H1 (cell line): Measurements from ENCODE around the gene DPEP2NB. TPM values are rescaled to one million over a fixed set of nuclear protein-coding genes. Genes with fewer than 3 reads are reported as not detected.

ENCODE experiments used
- CTCF ChIA-PET: fragments of 300-600 bp; sonication (Branson Sonifier 250); formaldehyde crosslinking; loops from one replicate; lab custom pipeline; 2021; ENCODE audit not compliant: partially characterized antibody; lab: Charles Lee
- POLR2A ChIA-PET: fragments of 300-600 bp; sonication (Branson Sonifier 250); formaldehyde crosslinking; loops from one replicate; lab custom pipeline; 2021; ENCODE audit warnings: inconsistent platforms; ENCODE audit not compliant: partially characterized antibody; lab: Charles Lee
- DNase-seq, 2 experiments: peaks; one replicate each; pipeline versions ENCODE4 v3.0.0 to v3.0.0-alpha.2; 2010 to 2022; ENCODE audit warnings: low spot score in 2 of 2, low read depth in 1 of 2, mixed read lengths in 1 of 2
- FAIRE-seq: peaks from 2 replicates; lab custom pipeline; 2011; peaks lifted over from hg19 to GRCh38; lab: Jason Lieb, UNC
- H2AFZ ChIP-seq: 2 replicates; pipeline ENCODE4 v1.8.1; 2012; ENCODE audit warnings: low read length, inconsistent platforms
- H2AK5ac ChIP-seq: 2 replicates; pipeline ENCODE4 v1.6.1; 2013; ENCODE audit warnings: low read depth, low read length
- H2BK120ac ChIP-seq: replicated peaks from 2 replicates; pipeline ENCODE3; 2013; ENCODE audit warnings: low read depth, low read length, inconsistent platforms
- H2BK12ac ChIP-seq: 2 replicates; pipeline ENCODE4 v1.6.1; 2013; ENCODE audit warnings: low read depth, low read length
- H2BK15ac ChIP-seq: 2 replicates; pipeline ENCODE4 v1.6.1; 2013; ENCODE audit warnings: low read length
- H2BK20ac ChIP-seq: 2 replicates; pipeline ENCODE4 v1.6.1; 2013; ENCODE audit warnings: low read length
- H2BK5ac ChIP-seq: 2 replicates; pipeline ENCODE4 v1.6.1; 2013; ENCODE audit warnings: low read depth, low read length
- H3K14ac ChIP-seq: 2 replicates; pipeline ENCODE4 v1.6.1; 2013; ENCODE audit warnings: inconsistent platforms; ENCODE audit not compliant: insufficient read length
- H3K18ac ChIP-seq: 2 replicates; pipeline ENCODE4 v1.6.1; 2013; ENCODE audit warnings: low read length; ENCODE audit errors: extremely low read depth
- H3K23ac ChIP-seq: 2 replicates; pipeline ENCODE4 v1.6.1; 2013; ENCODE audit warnings: inconsistent platforms; ENCODE audit not compliant: insufficient read length
- H3K23me2 ChIP-seq: 2 replicates; pipeline ENCODE4 v1.6.1; 2013; ENCODE audit warnings: low read depth, low read length
- H3K27ac ChIP-seq: 2 replicates; pipeline ENCODE4 v1.6.1; 2011; ENCODE audit warnings: low read depth, low read length, inconsistent platforms
- H3K27me3 ChIP-seq, 4 experiments: replicated peaks in 1 of 4; 1 replicate in 1 of 4; 2 replicates in 3 of 4; pipeline versions ENCODE4 v1.6.1 to v1.8.1; 2011 to 2013; ENCODE audit warnings: low read length in 3 of 4, mild to moderate bottlenecking in 3 of 4, inconsistent platforms in 2 of 4, mixed read lengths in 2 of 4, moderate library complexity in 1 of 4; ENCODE audit not compliant: control insufficient read depth in 3 of 4, insufficient read depth in 3 of 4; ENCODE audit errors: extremely low read depth in 1 of 4
- H3K36me3 ChIP-seq, 4 experiments: 2 replicates each; pipeline versions ENCODE4 v1.6.1 to v1.8.1; 2011 to 2013; ENCODE audit warnings: mild to moderate bottlenecking in 4 of 4, low read length in 3 of 4, moderate library complexity in 2 of 4, control low read depth in 1 of 4, inconsistent platforms in 1 of 4; ENCODE audit not compliant: insufficient read depth in 4 of 4, control insufficient read depth in 2 of 4
- H3K4ac ChIP-seq: replicated peaks from 2 replicates; pipeline ENCODE3; 2013; ENCODE audit warnings: low read length, low read depth, mixed read lengths, inconsistent platforms; ENCODE audit not compliant: insufficient read length
- H3K4me1 ChIP-seq, 4 experiments: replicated peaks in 1 of 4; 1 replicate in 1 of 4; 2 replicates in 3 of 4; pipeline versions ENCODE4 v1.6.1 to v1.8.1; 2011 to 2013; ENCODE audit warnings: low read length in 3 of 4, inconsistent platforms in 2 of 4, mixed read lengths in 1 of 4; ENCODE audit not compliant: insufficient read depth in 4 of 4, control insufficient read depth in 3 of 4
- H3K4me2 ChIP-seq, 2 experiments: 2 replicates each; pipeline versions ENCODE4 v1.6.1 to v1.8.1; 2011 to 2013; ENCODE audit warnings: low read depth in 2 of 2, low read length in 2 of 2, control low read depth in 1 of 2, inconsistent platforms in 1 of 2, mild to moderate bottlenecking in 1 of 2; ENCODE audit not compliant: insufficient read depth in 1 of 2
- H3K4me3 ChIP-seq, 4 experiments: fragments of 200-600, 300-600 bp in 1 of 4; sonication (generic), shearing (Covaris generic), sonication (Bioruptor Twin) in 1 of 4; 2 replicates each; pipeline versions ENCODE4 v1.5.1 to v1.8.1; 2011 to 2016; ENCODE audit warnings: low read length in 4 of 4, low read depth in 3 of 4, control low read depth in 2 of 4, inconsistent platforms in 2 of 4, mild to moderate bottlenecking in 2 of 4, mixed read lengths in 1 of 4, moderate library complexity in 1 of 4; ENCODE audit not compliant: insufficient read depth in 2 of 4; ENCODE audit errors: extremely low read depth in 1 of 4
- H3K56ac ChIP-seq: replicated peaks from 2 replicates; pipeline ENCODE3; 2013; ENCODE audit warnings: low read depth, mild to moderate bottlenecking, mixed read lengths, low read length, inconsistent platforms; ENCODE audit not compliant: insufficient read length
- H3K79me1 ChIP-seq: 2 replicates; pipeline ENCODE4 v1.6.1; 2013; ENCODE audit warnings: low read depth, low read length, control low read depth
- H3K79me2 ChIP-seq, 2 experiments: 2 replicates each; pipeline versions ENCODE4 v1.6.1 to v1.8.1; 2012 to 2013; ENCODE audit warnings: low read length in 2 of 2, mild to moderate bottlenecking in 2 of 2, inconsistent platforms in 1 of 2; ENCODE audit not compliant: insufficient read depth in 2 of 2, control insufficient read depth in 1 of 2
- H3K9ac ChIP-seq, 4 experiments: replicated peaks in 1 of 4; 1 replicate in 1 of 4; 2 replicates in 3 of 4; pipeline versions ENCODE4 v1.6.1 to v1.8.1; 2011 to 2013; ENCODE audit warnings: low read depth in 3 of 4, low read length in 3 of 4, control low read depth in 2 of 4, mild to moderate bottlenecking in 2 of 4, moderate library complexity in 2 of 4, inconsistent platforms in 1 of 4; ENCODE audit errors: extremely low read depth in 1 of 4
- H3K9me3 ChIP-seq, 2 experiments: 2 replicates each; pipeline versions ENCODE4 v1.6.1 to v1.8.1; 2012 to 2013; ENCODE audit warnings: mild to moderate bottlenecking in 2 of 2, moderate library complexity in 2 of 2, control low read depth in 1 of 2, inconsistent platforms in 1 of 2, low read depth in 1 of 2, low read length in 1 of 2, mixed read lengths in 1 of 2; ENCODE audit not compliant: insufficient read depth in 2 of 2
- H4K20me1 ChIP-seq, 2 experiments: replicated peaks in 1 of 2; 2 replicates each; pipeline versions ENCODE3 to v1.8.1; 2011 to 2013; ENCODE audit warnings: inconsistent platforms in 2 of 2, low read length in 2 of 2, mild to moderate bottlenecking in 1 of 2; ENCODE audit not compliant: insufficient read depth in 2 of 2, control insufficient read depth in 1 of 2
- H4K5ac ChIP-seq: 2 replicates; pipeline ENCODE4 v1.6.1; 2013; ENCODE audit warnings: low read length, low read depth, mixed read lengths, inconsistent platforms; ENCODE audit not compliant: insufficient read length
- H4K8ac ChIP-seq: 2 replicates; pipeline ENCODE4 v1.8.0; 2013; ENCODE audit warnings: mild to moderate bottlenecking, moderate library complexity, low read length, inconsistent platforms; ENCODE audit not compliant: insufficient read depth; ENCODE audit errors: extremely low read depth
- H4K91ac ChIP-seq: replicated peaks from 2 replicates; pipeline ENCODE3; 2013; ENCODE audit warnings: low read length, mixed read lengths, inconsistent platforms; ENCODE audit not compliant: insufficient read length
- CEBPB ChIP-seq: IDR thresholded peaks from 2 replicates; pipeline ENCODE4 v1.6.1; 2012; ENCODE audit warnings: low read depth, low read length
- NRF1 ChIP-seq: IDR thresholded peaks from 2 replicates; pipeline ENCODE4 v1.6.1; 2011; ENCODE audit warnings: mild to moderate bottlenecking, low read depth, low read length, improper control_type of control experiment
- RBBP5 ChIP-seq: IDR thresholded peaks from 2 replicates; pipeline ENCODE4 v1.7.1; 2012; ENCODE audit warnings: low read depth, mild to moderate bottlenecking, inconsistent platforms, low read length, moderate library complexity, borderline replicate concordance
- SUZ12 ChIP-seq: fragments of 200-600 bp; sonication (generic); IDR thresholded peaks from 2 replicates; pipeline ENCODE4 v1.6.1; 2012; ENCODE audit warnings: mild to moderate bottlenecking, inconsistent platforms, low read length, moderate library complexity, mixed read lengths
- TAF1 ChIP-seq: IDR thresholded peaks from 2 replicates; pipeline ENCODE4 v1.6.1; 2011; ENCODE audit warnings: mild to moderate bottlenecking, low read depth, low read length
- TEAD4 ChIP-seq: IDR thresholded peaks from 2 replicates; pipeline ENCODE4 v1.6.1; 2012; ENCODE audit warnings: low read depth, low read length, inconsistent platforms, mixed read lengths
- WGBS, 2 experiments: shearing (Covaris generic) in 1 of 2; methylation state at CpG; one replicate each; pipeline versions ENCODE4 v1.1.6 to v1.1.7; 2013 to 2015; ENCODE audit warnings: low lambda C conversion rate in 2 of 2, mixed read lengths in 2 of 2, inconsistent platforms in 1 of 2, low coverage in 1 of 2, missing lambda C conversion rate in 1 of 2; ENCODE audit not compliant: insufficient replicate concordance in 2 of 2, insufficient coverage in 1 of 2, insufficient read length in 1 of 2; ENCODE audit errors: extremely low coverage in 1 of 2, missing lambda C conversion rate in 1 of 2; 5-methylcytosine and 5-hydroxymethylcytosine counted together
- polyA plus RNA-seq, 7 experiments: library from polyadenylated mRNA; depleted of rRNA in 3 of 7; stranded (reverse) in 5 of 7; unstranded in 2 of 7; fragments of >200 nt in 5 of 7; fragments of 200-250 nt in 2 of 7; gene quantifications; 1 replicate in 5 of 7; 2 replicates in 1 of 7; 4 replicates in 1 of 7; pipeline versions ENCODE4 v1.2.1 to v1.2.3, GENCODE V29; 2011 to 2013; ENCODE audit warnings: missing spikeins in 2 of 7, mixed read lengths in 2 of 7
- total RNA-seq: library from RNA; stranded (reverse); fragmentation: NEBNext Ultra II Directional; extraction: Animal tissue kit (Norgen Biotek cat#: 25700); gene quantifications from 2 replicates; pipeline ENCODE4 v1.2.1, GENCODE V29; 2021
- TF ChIP-seq, protein P1 (sequence below): IDR thresholded peaks from 2 replicates; pipeline ENCODE4 v1.6.1; 2012; ENCODE audit warnings: inconsistent platforms

Gene DPEP2NB
- total and polyA plus RNA-seq, 2 of the 8 experiments (the other 6 are each of a cell fraction or from before 2014, with no cell fraction given) = not detected

DNA sequence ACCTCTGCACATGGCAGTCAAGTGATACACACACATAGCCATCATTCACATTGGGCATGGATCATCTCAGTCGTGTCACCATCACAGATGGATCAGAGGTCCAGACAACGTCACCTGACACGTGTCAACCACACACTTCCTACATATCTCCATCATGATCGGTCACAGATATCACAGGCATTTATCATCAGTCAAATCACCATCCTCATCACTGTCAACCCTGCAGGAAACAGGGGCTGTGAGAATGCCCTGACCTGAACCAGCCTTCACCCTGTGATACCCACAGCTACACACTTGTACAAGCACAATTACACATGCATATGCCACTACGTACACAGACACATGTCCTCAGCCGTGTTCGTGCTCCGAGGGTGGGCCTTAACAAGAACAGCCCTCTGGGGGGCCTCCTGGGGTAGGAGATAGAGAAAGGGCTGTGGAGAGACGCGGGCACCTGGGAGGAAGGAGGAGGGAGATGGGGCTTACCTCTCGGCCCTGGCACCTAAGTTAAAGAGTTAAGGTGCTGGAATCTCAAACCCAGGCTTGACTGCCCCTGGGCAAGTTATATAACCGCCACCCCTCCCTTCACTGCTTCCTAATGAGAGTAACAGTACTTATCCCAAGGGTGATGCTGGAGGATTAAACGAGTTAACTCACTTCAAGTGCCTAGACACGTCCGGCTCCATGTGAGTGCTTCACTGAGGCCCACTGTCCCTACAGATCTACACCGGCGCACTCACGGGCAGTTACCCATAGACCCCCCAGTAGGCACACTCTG lies 48.3 kb downstream of the DPEP2NB start:
- H4K8ac ChIP-seq = no peak overlapping the region
- H2BK15ac ChIP-seq = 0 out of 2 replicates have a peak overlapping the region, but pooled peaks have one; percentile 12
- no peak overlapping the region for H3K23ac ChIP-seq
- peaks cover 20% of the 10 kb centered on the region; the same call in 1 of the 2 replicates for H3K79me1 ChIP-seq
- 39% methylated on average over 18 of the region's 18 CpGs; no CpG with 5 or more reads in 1 of the 2 experiments for WGBS, 2 experiments
- no peak overlapping the region for H2BK20ac ChIP-seq
- peaks cover 6 to 25% (median 19%) of the 10 kb centered on the region in 4 experiments for H3K4me1 ChIP-seq
- peak overlapping the region; percentile 14 to 68 (median 50); a peak in 5 of 7 replicates for H3K9ac ChIP-seq
- 0 out of 2 replicates have a peak overlapping the region, but pooled peaks have one; percentile 32 for H3K18ac ChIP-seq
- H2AFZ ChIP-seq = no peak overlapping the region
- FAIRE-seq = no peak
- H3K27me3 ChIP-seq = no peaks in the 10 kb centered on the region
- ChIA-PET POLR2A (interaction anchor here (0.7 to 3.9 kb wide), 10 partner anchors 10 to 270 kb away, joined by 3 to 26 read pairs (median 5); partner anchors contain the start of genes DDX28, DUS2 and PSMB10), CTCF (interaction anchor here (0.8 to 10.9 kb wide), 5 partner anchors 13 to 110 kb away, joined by 3 to 90 read pairs (median 7); partner anchors contain the start of genes DPEP3 and LCAT)
- no peak overlapping the region for H3K56ac ChIP-seq
- H4K5ac ChIP-seq = no peak overlapping the region
- peaks cover 0 to 4% of the 10 kb centered on the region in 2 experiments; a peak in 2 of 4 replicates for H3K79me2 ChIP-seq
- no peak overlapping the region for H3K14ac ChIP-seq
- peak overlapping the region; percentile 71 for H2AK5ac ChIP-seq
- H4K91ac ChIP-seq = no peak overlapping the region
- H3K23me2 ChIP-seq = peaks cover 7% of the 10 kb centered on the region; the same call in 1 of the 2 replicates
- H3K4me2 ChIP-seq = peak overlapping the region; percentile 75 to 77
- peak overlapping the region; percentile 90; the same call in 1 of the 2 replicates for H2BK5ac ChIP-seq
- H4K20me1 ChIP-seq = peaks cover 0 to 21% of the 10 kb centered on the region in 2 experiments
- H3K36me3 ChIP-seq = peaks cover 0 to 4% (median 1%) of the 10 kb centered on the region in 4 experiments; a peak in 2 of 8 replicates
- H2BK120ac ChIP-seq = no peak overlapping the region
- H3K4ac ChIP-seq = no peak overlapping the region
- H3K27ac ChIP-seq = no peak overlapping the region
- H2BK12ac ChIP-seq = peak overlapping the region; percentile 70; the same call in 1 of the 2 replicates
- peak overlapping the region; percentile 48 to 67 (median 64) for H3K4me3 ChIP-seq
- DNase-seq = no peak
- TF ChIP-seq SUZ12 (no peak), CEBPB (no peak), NRF1 (no peak), RBBP5 (no peak), TAF1 (no peak), TEAD4 (no peak)
- TF ChIP-seq, protein P1, sequence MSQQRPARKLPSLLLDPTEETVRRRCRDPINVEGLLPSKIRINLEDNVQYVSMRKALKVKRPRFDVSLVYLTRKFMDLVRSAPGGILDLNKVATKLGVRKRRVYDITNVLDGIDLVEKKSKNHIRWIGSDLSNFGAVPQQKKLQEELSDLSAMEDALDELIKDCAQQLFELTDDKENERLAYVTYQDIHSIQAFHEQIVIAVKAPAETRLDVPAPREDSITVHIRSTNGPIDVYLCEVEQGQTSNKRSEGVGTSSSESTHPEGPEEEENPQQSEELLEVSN = no peak
- no peaks in the 10 kb centered on the region for H3K9me3 ChIP-seq
